ENCODE results near the gene BID. TPM values are rescaled to one million over a fixed set of nuclear protein-coding genes. Genes with fewer than 3 reads are reported as not detected.

Gene BID
- total RNA-seq (10 to 100 TPM in 3 of 4 donors, 1 to 10 TPM in 1; 7.2 to 13.1 (median 11.3) TPM), polyA plus RNA-seq (12.7 TPM)
- long read RNA-seq, donor 1, transcript BID-215 (6 exons, 2,199 nt) = major isoform, 17 of 24 reads
- long read RNA-seq, donor 1, partial matches to known transcripts = 1 of 24 reads
- long read RNA-seq, donor 1, other reads (novel, unspliced or antisense) = 1 of 24 reads
- long read RNA-seq, donor 2, transcript BID-215 (6 exons, 2,199 nt) = major isoform, 13 of 17 reads
- long read RNA-seq, donor 2, partial matches to known transcripts = 2 of 17 reads
- long read RNA-seq, donor 2, other reads (novel, unspliced or antisense) = 2 of 17 reads
- long read RNA-seq, donor 3, transcript BID-204 (5 exons, 2,129 nt) = minor isoform, 8 of 31 reads
- long read RNA-seq, donor 3, transcript BID-215 (6 exons, 2,199 nt) = major isoform, 22 of 31 reads
- long read RNA-seq, donor 3, partial matches to known transcripts = 0 of 31 reads
- long read RNA-seq, donor 3, other reads (novel, unspliced or antisense) = 1 of 31 reads
- long read RNA-seq, donor 4, partial matches to known transcripts = 1 of 8 reads
- long read RNA-seq, donor 4, other reads (novel, unspliced or antisense) = 0 of 8 reads

DNA sequence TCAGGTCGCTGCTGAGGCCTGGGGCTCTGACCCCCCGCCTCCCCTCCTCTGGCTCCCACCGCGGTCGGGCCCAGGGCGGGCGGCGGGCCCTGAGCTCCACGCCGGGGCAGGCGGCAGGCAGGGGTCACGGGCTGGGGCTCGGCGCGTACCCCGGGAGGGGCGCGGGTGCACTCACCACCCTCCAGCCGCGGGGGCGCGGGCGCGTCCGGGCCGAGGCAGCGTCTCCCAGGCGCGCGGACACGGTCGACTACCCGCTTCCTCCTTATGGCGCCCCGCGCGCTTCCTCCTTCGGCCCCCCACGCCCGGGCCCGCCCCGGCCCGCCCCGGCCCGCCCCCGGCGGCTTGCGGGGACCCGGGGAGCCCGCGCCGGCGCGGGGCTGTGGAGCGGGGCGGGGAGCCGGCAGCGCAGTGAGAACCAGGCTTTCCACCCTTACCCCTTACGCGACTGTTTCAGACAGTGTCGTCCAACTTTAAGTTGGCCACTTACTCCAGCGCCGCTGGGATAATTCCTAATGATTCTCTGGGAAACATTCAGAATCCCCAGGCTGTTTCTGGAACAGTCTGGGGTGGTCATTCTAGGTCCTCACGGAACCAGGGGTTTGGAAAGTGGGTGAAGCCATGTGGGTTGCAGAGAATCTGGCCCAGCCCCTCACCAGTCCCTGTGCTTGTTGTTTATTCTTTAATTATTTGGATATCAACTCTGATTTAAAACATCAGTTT, at the start of gene BID:
Gene BID (minus strand): TSS at position 264 of the 720 bp plus-strand sequence. CDS start 24,353 bp downstream, outside the sequence.
- Histone ChIP-seq H3K4me1 (ENCODE audit: control insufficient read depth, insufficient read depth, low read length) (peaks cover 2% of the 10 kb centered on the region), H3K9me3 (ENCODE audit: control insufficient read depth, low read length) (no peaks in the 10 kb centered on the region), H3K27ac (ENCODE audit: low read length) (no peak within 1 kb of the TSS), H3K4me3 (ENCODE audit: low read length) (peak within 1 kb of the TSS; percentile 85), H3K27me3 (ENCODE audit: control insufficient read depth, insufficient read depth) (no peaks in the 10 kb centered on the region)
- intact Hi-C loops (cut with DNase I) = no loop called here
- peak; percentile 53 to 82 (median 82) for DNase-seq
- WGBS = under 1% methylated on average over 64 of the region's 64 CpGs
- ATAC-seq = peak; percentile 34 to 55

DNA sequence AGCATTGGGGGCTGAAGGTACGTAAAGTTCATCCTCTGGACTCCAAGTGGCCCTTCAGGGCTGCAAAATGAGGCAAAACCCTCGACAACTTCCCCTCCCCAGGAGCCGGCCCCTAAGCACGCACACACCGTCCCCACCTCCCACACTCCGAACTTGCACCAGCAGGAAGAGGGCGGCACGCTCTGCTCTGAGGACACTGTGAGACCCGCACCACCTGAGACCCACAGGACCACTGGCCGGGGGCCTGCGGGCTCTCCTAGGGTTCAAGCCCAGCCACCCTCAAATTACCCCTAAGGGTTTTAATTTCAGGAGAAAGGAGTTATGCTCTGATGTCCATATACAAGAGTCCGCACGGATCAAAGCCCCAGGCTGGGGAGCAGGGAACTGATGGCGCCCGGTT, 49.7 kb upstream of the BID start:
- Histone ChIP-seq H3K4me1 (ENCODE audit: control insufficient read depth, insufficient read depth, low read length) (no peaks in the 10 kb centered on the region), H3K9me3 (ENCODE audit: control insufficient read depth, low read length) (no peaks in the 10 kb centered on the region), H3K27me3 (ENCODE audit: control insufficient read depth, insufficient read depth) (no peaks in the 10 kb centered on the region), H3K4me3 (ENCODE audit: low read length) (no peak overlapping the region), H3K27ac (ENCODE audit: low read length) (no peak overlapping the region)
- peak in 1 of 3 donors; percentile 12 for DNase-seq
- 95% methylated on average over 15 of the region's 15 CpGs for WGBS
- intact Hi-C loops (cut with DNase I) = loop anchor here in 1 of 4 donors (10.0 kb wide), 1 partner anchor 201 kb away; the partner anchor contains the start of gene MICAL3
- ATAC-seq = peak in 1 of 2 donors; percentile 22

DNA sequence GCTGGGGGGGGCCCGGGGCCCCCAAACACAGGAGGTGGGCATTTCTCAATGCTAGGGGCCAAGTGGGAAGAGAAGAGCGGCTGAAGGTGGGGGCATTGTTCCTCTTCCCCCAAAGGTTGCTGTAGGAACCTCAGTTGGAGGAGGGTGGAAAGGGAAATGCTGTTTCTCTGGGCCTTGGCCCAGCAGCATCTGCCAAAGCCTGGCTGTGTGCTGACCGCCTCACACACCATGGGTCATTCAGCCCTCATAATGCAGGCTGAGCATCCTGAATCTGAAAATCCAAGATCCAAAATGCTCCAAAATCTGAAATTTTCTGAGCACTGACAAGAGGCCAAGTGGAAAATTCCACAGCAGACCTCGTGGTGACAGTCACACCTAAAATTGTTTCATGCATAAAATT, 49.0 kb upstream of the BID start:
- no peak overlapping the region for H3K4me3 ChIP-seq (ENCODE audit: low read length)
- 95% methylated on average over 4 of the region's 4 CpGs for WGBS
- H3K27me3 ChIP-seq (ENCODE audit: control insufficient read depth, insufficient read depth) = no peaks in the 10 kb centered on the region
- DNase-seq (peak in 1 of 3 donors; percentile 2), ATAC-seq (no peak)
- no peaks in the 10 kb centered on the region for H3K9me3 ChIP-seq (ENCODE audit: control insufficient read depth, low read length)
- intact Hi-C loops (cut with DNase I) = loop anchor here in 1 of 4 donors (10.0 kb wide), 1 partner anchor 202 kb away; the partner anchor contains the start of gene MICAL3
- no peak overlapping the region for H3K27ac ChIP-seq (ENCODE audit: low read length)
- no peaks in the 10 kb centered on the region for H3K4me1 ChIP-seq (ENCODE audit: control insufficient read depth, insufficient read depth, low read length)

DNA sequence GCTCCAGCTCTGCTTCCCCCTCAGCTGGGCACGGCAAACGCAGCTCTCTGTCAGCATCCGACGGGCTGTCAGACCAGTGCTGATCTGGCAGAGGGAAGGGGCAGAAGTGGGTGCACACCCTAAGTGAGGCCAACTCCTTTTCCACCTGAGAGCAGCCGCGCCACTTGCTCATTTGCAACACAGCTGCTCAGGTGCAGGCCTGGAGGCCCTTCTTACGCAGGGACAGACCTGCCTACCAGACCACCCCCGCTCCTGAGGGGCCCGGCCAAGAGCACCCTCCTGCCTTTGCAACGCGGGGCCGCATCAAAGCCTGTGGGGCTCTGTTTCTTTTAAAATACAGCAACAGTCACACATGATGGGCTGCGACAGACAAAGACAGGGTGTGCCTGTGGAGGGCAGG, 47.8 kb upstream of the BID start:
- WGBS = 92% methylated on average over 13 of the region's 13 CpGs

DNA sequence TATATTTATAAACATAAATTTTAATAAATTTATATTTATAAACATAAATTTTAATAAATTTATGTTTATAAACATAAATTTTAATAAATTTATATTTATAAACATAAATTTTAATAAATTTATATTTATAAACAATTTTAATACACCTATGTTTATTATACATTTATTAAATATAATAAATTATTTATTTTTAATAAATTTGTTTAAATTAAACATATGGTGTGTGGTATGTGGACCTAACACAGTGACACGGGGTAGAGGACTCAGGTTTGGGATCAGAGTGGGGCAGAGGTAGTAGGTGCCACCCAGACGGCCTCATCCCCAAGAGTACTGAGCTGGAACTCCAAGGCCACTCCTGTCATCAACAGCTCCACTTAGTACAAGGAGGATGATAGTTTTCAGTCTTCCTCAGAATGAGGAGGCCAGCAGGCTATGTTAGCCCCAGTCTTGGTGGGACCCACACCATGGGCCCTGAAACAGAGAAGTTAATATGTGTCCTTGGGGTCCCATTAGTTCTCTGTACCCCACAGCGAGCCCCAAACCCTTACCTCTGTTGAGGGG, 46.7 kb upstream of the BID start:
- H3K4me3 ChIP-seq (ENCODE audit: low read length) = no peak overlapping the region
- WGBS = 91% methylated on average over 3 of the region's 3 CpGs
- ATAC-seq (no peak), DNase-seq (no peak)
- H3K4me1 ChIP-seq (ENCODE audit: control insufficient read depth, insufficient read depth, low read length) = no peaks in the 10 kb centered on the region
- intact Hi-C loops (cut with DNase I) = loop anchor here in 1 of 4 donors (10.0 kb wide), 1 partner anchor 204 kb away; the partner anchor contains the start of gene MICAL3
- H3K27ac ChIP-seq (ENCODE audit: low read length) = no peak overlapping the region
- no peaks in the 10 kb centered on the region for H3K27me3 ChIP-seq (ENCODE audit: control insufficient read depth, insufficient read depth)
- H3K9me3 ChIP-seq (ENCODE audit: control insufficient read depth, low read length) = no peaks in the 10 kb centered on the region

More for the DNA sequence above, 47.8 kb upstream of the BID start:
- H3K27me3 ChIP-seq (ENCODE audit: control insufficient read depth, insufficient read depth) = no peaks in the 10 kb centered on the region
- no peaks in the 10 kb centered on the region for H3K4me1 ChIP-seq (ENCODE audit: control insufficient read depth, insufficient read depth, low read length)
- ATAC-seq = no peak
- H3K27ac ChIP-seq (ENCODE audit: low read length) = no peak overlapping the region
- no peak overlapping the region for H3K4me3 ChIP-seq (ENCODE audit: low read length)
- intact Hi-C loops (cut with DNase I) = loop anchor here in 1 of 4 donors (10.0 kb wide), 1 partner anchor 203 kb away; the partner anchor contains the start of gene MICAL3
- H3K9me3 ChIP-seq (ENCODE audit: control insufficient read depth, low read length) = no peaks in the 10 kb centered on the region
- peak in 1 of 3 donors; percentile 6 for DNase-seq

DNA sequence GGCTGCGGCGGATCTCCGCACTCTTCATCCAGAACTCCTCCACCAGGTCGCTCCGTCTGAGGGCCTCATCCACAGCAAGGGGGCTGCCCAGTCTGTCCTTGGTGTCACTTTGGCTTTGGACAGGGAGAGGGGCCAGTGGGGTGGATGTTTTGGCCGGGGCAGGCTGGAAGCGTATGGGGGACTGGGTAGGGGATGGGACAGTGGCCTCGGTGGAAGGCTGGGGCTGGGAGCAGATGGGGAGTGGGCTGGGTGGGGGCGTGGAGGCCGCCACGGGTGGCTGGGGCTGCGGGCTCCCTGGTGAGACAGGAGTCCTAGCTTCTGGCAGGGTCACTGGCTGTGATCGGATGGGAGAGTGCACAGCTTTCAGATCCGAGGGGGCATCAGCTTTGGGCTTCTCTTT, 44.4 kb upstream of the BID start:
- 92% methylated on average over 14 of the region's 14 CpGs for WGBS
- no peaks in the 10 kb centered on the region for H3K27me3 ChIP-seq (ENCODE audit: control insufficient read depth, insufficient read depth)
- DNase-seq (peak in 1 of 3 donors; percentile 4), ATAC-seq (peak in 1 of 2 donors; percentile 16)
- intact Hi-C loops (cut with DNase I) = no loop called here
- no peaks in the 10 kb centered on the region for H3K4me1 ChIP-seq (ENCODE audit: control insufficient read depth, insufficient read depth, low read length)
- no peaks in the 10 kb centered on the region for H3K9me3 ChIP-seq (ENCODE audit: control insufficient read depth, low read length)
- no peak overlapping the region for H3K4me3 ChIP-seq (ENCODE audit: low read length)
- no peak overlapping the region for H3K27ac ChIP-seq (ENCODE audit: low read length)

DNA sequence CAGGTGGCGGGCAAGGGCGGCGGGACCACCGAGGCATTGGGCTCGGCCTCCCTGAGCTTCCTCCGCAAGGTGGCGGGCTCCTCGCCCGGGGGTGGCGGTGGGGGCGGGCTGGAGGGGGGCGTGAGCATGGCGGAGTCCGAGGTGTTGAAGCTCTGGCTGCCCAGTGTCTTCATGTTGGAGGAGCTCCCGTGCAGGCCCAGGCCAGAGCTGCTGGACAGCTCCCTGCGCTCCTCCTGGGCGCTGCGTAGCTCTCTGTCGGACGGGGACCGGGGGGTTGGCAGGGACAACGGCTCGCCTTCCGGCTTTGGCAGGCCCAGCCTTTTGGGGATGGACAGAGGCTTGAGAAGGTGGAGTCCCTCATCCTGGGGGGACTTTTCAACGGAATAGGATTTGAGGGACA, 43.9 kb upstream of the BID start:
- H3K4me1 ChIP-seq (ENCODE audit: control insufficient read depth, insufficient read depth, low read length) = no peaks in the 10 kb centered on the region
- H3K27ac ChIP-seq (ENCODE audit: low read length) = no peak overlapping the region
- ATAC-seq (no peak), DNase-seq (no peak)
- H3K9me3 ChIP-seq (ENCODE audit: control insufficient read depth, low read length) = no peaks in the 10 kb centered on the region
- intact Hi-C loops (cut with DNase I) = no loop called here
- no peaks in the 10 kb centered on the region for H3K27me3 ChIP-seq (ENCODE audit: control insufficient read depth, insufficient read depth)
- no peak overlapping the region for H3K4me3 ChIP-seq (ENCODE audit: low read length)
- WGBS = 81% methylated on average over 25 of the region's 25 CpGs

DNA sequence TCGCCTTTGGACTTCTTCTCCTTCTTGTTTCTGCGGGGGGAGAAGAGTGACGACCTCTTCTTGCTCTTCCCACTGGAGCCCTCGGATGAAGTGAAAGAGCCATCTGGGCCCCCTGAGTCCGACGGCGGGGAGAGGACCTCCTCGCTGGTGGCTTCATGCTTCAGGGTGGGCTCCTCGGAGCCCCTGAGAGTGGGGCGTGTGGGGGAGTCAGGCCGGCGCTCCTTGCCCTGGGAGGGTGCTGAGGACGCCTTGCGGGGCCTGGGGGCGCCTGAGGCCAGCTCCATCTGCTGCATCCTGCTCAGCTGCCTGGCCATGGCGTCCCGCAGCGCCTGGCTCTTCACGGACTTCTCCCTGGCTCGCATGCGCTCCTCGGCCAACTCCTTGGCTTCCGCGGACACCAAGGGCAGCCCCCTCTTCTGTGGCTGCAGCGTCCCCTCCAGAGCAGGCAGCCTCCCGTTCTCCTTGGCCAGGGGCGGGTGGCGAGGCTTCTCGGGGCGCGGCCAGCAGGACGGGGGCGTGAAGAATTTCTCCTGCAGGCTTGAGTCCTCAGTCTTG, 43.3 kb upstream of the BID start:
- ATAC-seq = no peak

DNA sequence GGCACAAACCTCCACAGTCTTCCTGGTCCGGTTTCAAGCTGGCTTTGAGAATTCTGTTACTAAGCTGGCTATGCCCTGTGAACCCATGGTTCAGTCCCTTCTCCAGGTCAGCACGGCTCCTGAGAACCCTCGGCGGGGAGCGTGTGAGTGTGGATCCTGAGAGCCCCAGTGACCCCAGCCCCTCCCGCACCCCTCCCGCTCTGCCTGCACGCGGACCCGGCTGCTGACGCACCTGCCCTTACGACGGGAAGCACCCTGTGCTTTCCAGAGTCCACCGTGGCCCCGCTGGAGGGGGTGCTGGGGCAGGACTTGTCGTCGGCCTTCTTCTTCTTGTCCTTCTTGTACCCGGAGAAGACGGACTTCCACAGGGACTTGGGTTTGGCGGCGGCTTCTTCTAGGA, 42.8 kb upstream of the BID start:
- Histone ChIP-seq H3K4me1 (ENCODE audit: control insufficient read depth, insufficient read depth, low read length) (no peaks in the 10 kb centered on the region), H3K27ac (ENCODE audit: low read length) (no peak overlapping the region), H3K9me3 (ENCODE audit: control insufficient read depth, low read length) (no peaks in the 10 kb centered on the region), H3K27me3 (ENCODE audit: control insufficient read depth, insufficient read depth) (no peaks in the 10 kb centered on the region), H3K4me3 (ENCODE audit: low read length) (no peak overlapping the region)
- WGBS = 93% methylated on average over 21 of the region's 21 CpGs
- intact Hi-C loops (cut with DNase I) = no loop called here
- DNase-seq (no peak), ATAC-seq (no peak)

More for the DNA sequence above, 43.3 kb upstream of the BID start:
- Histone ChIP-seq H3K4me3 (ENCODE audit: low read length) (no peak overlapping the region), H3K27me3 (ENCODE audit: control insufficient read depth, insufficient read depth) (no peaks in the 10 kb centered on the region), H3K9me3 (ENCODE audit: control insufficient read depth, low read length) (no peaks in the 10 kb centered on the region), H3K4me1 (ENCODE audit: control insufficient read depth, insufficient read depth, low read length) (no peaks in the 10 kb centered on the region), H3K27ac (ENCODE audit: low read length) (no peak overlapping the region)
- intact Hi-C loops (cut with DNase I) = no loop called here
- WGBS = 95% methylated on average over 33 of the region's 33 CpGs
- DNase-seq = no peak

DNA sequence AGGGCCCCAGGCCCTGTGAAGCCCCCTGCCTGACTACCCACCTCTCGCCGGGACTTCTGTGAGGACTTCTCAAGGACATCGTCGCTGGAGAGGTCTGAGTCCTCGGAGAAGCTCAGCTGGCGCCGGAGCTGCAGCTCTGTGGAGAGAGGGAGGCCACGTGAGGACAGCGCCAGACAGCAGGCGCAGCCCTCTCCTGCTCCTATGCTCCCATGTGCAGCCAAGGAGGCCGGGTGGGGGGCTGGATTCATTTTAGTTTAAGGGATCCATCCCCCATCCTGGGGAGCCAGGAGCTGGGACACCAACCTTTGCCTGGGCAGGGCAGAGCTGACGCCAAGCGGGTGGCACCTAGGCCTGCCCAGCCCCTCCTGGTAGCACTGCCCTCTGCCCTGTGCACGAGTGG, 42.4 kb upstream of the BID start:
- H3K9me3 ChIP-seq (ENCODE audit: control insufficient read depth, low read length) = no peaks in the 10 kb centered on the region
- H3K4me3 ChIP-seq (ENCODE audit: low read length) = no peak overlapping the region
- H3K4me1 ChIP-seq (ENCODE audit: control insufficient read depth, insufficient read depth, low read length) = no peaks in the 10 kb centered on the region
- H3K27me3 ChIP-seq (ENCODE audit: control insufficient read depth, insufficient read depth) = no peaks in the 10 kb centered on the region
- ATAC-seq (no peak), DNase-seq (no peak)
- H3K27ac ChIP-seq (ENCODE audit: low read length) = no peak overlapping the region
- intact Hi-C loops (cut with DNase I) = no loop called here
- 92% methylated on average over 14 of the region's 14 CpGs for WGBS
